Hypothalamus (tissue), 51 donors: Measurements from ENCODE around the gene PRPF6.

ENCODE experiments used
- DNase-seq, 51 donors: peaks; one replicate each; lab custom pipeline; 2025; lab: John Stamatoyannopoulos, UW

Gene PRPF6

GRCh38 chr20:63980806-63981728 lies at the start of gene PRPF6:
PRPF6 (plus strand) TSS chr20:63981132; CDS start chr20:63981246, 114 bp downstream.
- peak; percentile 39 to 96 (median 90) for DNase-seq

GRCh38 chr20:63931735-63932134 lies 49.2 kb upstream of the PRPF6 start:
- DNase-seq: no peak

- no peak for DNase-seq
These were observed 48.2 kb upstream of the PRPF6 start for GRCh38 chr20:63932606-63933160.

GRCh38 chr20:63933646-63934045 lies 47.3 kb upstream of the PRPF6 start:
- no peak for DNase-seq

GRCh38 chr20:63934271-63935068 lies 46.5 kb upstream of the PRPF6 start:
- no peak for DNase-seq

GRCh38 chr20:63935447-63935846 lies 45.5 kb upstream of the PRPF6 start:
- DNase-seq: no peak

GRCh38 chr20:63937596-63937995 lies 43.3 kb upstream of the PRPF6 start:
- DNase-seq: no peak

- no peak for DNase-seq
These were observed 41.6 kb upstream of the PRPF6 start for GRCh38 chr20:63939061-63939935.

GRCh38 chr20:63940071-63940471 lies 40.9 kb upstream of the PRPF6 start:
- DNase-seq: no peak

GRCh38 chr20:63940472-63941266 lies 40.3 kb upstream of the PRPF6 start:
- no peak for DNase-seq

- DNase-seq: no peak
These were observed 39.5 kb upstream of the PRPF6 start for GRCh38 chr20:63941282-63942081.

GRCh38 chr20:63942250-63942951 lies 38.5 kb upstream of the PRPF6 start:
- peak in 1 of 51 donors; percentile 36 for DNase-seq

- DNase-seq: no peak
These were observed 37.7 kb upstream of the PRPF6 start for GRCh38 chr20:63942969-63943807.

- DNase-seq: no peak
These were observed 37.2 kb upstream of the PRPF6 start for GRCh38 chr20:63943808-63944077.

- no peak for DNase-seq
These were observed 36.6 kb upstream of the PRPF6 start for GRCh38 chr20:63944078-63944941.

GRCh38 chr20:63945031-63945658 lies 35.8 kb upstream of the PRPF6 start:
- no peak for DNase-seq
